ENCODE data around the gene CDH2.

GRCh38 chr18:28007841-28008240 lies 169.1 kb downstream of the CDH2 start:
- no peak for TF ChIP-seq EP300 (IDR thresholded peaks at IDR 0.05)
- TF ChIP-seq POLR2A (IDR thresholded peaks at IDR 0.05), result no peak
- no peak for TF ChIP-seq CTCF (IDR thresholded peaks at IDR 0.05)
- no peak for TF ChIP-seq POLR2AphosphoS5 (IDR thresholded peaks at IDR 0.05)

Measured in gastroesophageal sphincter (tissue), 3 donors.